GM20000 (cell line): ENCODE measurements around the gene LRRC8E.

Experiments
- DNase-seq: peaks from one replicate; pipeline ENCODE4 v3.0.0; 2012; ENCODE audit warnings: low spot score
- TF ChIP-seq, protein P1 (sequence below): IDR thresholded peaks from 2 replicates; pipeline ENCODE4 v1.5.1; 2012; ENCODE audit warnings: mild to moderate bottlenecking, control low read depth; ENCODE audit errors: extremely low read depth, missing control alignments

LRRC8E gene

DNA sequence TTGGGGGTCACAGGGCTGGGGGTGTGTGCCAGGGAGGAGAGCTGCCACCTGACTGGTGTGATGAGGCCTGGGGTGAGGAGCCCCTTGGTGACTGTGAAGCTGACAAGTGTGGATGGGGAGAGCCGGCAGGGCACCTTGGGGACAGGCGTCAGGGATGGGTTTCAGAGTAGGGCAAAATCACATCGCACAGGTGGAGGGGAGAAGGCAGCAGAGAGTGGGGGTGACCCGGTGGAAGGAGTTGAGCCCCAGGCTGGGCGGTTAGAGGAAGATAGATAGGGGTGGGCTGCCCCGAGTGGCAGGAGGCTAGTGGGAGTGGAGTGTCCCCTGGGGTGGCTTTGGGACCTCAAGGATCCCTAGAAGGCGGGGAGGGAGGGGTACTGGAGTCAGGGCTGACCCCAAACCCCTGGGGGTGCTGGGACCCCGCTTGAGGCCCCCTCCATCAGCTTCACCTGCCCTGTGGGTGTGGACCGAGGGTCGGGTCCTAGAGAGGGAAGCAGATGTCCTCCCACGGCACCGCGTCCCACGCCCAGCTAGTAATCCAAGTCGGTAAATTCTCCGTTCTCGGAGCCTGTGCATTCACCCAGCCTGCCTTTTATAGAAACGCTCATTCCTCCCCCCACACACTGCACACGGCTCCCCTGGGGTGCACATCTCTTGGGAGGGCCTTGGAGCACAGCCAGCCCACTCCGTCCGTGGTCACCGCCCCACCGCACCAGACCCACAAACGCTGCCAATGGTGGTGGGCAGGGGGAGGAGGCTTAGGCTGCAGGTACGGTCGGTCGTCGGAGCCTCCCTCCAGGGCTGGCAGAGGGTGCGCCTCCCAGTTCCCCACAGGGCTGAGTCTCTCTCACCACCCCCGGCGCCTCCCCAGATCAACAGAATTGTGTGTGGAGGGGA lies 35.2 kb downstream of the LRRC8E start:
- no peak for DNase-seq
- TF ChIP-seq, protein P1, sequence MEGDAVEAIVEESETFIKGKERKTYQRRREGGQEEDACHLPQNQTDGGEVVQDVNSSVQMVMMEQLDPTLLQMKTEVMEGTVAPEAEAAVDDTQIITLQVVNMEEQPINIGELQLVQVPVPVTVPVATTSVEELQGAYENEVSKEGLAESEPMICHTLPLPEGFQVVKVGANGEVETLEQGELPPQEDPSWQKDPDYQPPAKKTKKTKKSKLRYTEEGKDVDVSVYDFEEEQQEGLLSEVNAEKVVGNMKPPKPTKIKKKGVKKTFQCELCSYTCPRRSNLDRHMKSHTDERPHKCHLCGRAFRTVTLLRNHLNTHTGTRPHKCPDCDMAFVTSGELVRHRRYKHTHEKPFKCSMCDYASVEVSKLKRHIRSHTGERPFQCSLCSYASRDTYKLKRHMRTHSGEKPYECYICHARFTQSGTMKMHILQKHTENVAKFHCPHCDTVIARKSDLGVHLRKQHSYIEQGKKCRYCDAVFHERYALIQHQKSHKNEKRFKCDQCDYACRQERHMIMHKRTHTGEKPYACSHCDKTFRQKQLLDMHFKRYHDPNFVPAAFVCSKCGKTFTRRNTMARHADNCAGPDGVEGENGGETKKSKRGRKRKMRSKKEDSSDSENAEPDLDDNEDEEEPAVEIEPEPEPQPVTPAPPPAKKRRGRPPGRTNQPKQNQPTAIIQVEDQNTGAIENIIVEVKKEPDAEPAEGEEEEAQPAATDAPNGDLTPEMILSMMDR, result no peak

DNA sequence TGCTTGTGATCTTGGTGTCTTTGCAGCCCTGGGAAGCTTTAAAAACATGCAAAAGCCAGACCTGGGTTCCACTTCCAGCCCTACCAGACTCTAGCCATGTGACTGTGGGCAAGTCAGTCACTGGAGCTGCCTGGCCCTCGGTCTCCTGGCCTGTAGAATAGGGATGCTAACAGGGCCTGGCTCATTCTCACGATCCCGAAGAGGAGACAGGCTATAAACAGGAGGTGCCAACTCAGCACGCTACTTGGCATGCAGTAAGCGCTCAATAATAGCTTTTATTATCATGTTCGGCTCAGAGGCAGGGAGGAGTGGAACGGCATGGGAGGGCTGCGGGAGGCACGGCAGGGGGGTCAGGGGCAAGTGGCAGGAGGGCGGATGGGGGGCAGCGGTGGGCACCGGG lies 35.9 kb downstream of the LRRC8E start:
- TF ChIP-seq, protein P1, result no peak

DNA sequence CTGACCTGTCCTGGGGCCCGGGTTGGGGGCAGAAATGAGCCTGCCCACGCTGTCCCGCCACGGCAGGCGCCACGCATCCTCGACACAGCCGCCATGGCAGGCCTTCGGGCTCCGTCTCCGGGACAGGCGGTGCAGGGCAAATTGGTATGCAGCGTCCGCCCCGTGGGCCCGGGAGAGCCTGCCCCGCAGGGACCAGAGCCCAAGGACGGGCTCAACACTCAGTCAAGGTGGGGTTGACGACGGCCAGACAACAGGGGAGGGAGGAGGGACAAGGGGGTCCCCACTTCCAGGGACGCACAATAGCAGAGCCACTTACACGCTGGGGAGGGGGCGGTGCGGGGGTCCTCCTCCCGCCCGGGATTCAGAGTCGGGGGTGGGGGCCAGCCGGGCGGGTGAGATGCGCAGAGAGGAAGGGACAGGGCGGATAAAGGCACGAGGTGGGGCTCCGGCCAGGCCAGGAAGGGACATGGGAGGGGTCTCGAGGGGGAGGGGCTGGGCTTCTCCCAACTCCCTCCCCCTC lies 36.4 kb downstream of the LRRC8E start:
- DNase-seq, result no peak
- TF ChIP-seq, protein P1, result no peak

More for the DNA sequence above, 35.9 kb downstream of the LRRC8E start:
- no peak for DNase-seq

DNA sequence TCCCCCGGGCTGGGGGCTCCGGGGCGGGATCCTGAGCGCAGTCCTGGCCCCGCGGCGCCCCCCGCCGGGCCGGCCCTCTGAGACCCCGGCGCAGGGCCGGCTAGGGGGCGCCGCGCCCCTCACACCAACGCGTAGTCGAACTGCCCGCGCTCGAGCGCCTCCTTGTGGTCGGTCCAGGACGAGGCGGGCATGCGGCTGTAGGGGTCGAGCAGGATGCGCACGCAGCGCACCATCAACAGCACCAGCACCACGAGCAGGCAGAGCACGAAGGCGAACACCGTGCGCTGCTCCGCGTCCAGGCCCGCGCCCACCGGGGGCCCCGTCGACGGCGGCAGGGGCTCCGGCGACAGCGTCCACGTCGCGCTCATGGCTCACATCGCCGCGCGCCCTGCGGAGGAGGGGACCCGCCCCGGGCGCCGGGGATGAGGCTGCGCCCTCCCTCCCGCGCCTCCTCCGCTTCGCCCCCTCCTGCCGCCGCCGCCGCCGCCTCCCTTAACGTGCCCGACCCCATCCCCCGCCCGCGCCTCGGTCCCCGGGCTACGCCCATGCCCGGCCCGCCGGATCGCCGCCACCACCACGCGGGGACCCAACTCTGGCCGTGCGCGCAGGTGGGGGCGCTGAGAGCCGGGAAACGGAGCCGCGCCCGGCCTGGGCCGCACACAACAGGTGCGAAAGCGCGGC lies 37.0 kb downstream of the LRRC8E start:
- TF ChIP-seq, protein P1, result peak; percentile 87
- DNase-seq, result peak; percentile 93

DNA sequence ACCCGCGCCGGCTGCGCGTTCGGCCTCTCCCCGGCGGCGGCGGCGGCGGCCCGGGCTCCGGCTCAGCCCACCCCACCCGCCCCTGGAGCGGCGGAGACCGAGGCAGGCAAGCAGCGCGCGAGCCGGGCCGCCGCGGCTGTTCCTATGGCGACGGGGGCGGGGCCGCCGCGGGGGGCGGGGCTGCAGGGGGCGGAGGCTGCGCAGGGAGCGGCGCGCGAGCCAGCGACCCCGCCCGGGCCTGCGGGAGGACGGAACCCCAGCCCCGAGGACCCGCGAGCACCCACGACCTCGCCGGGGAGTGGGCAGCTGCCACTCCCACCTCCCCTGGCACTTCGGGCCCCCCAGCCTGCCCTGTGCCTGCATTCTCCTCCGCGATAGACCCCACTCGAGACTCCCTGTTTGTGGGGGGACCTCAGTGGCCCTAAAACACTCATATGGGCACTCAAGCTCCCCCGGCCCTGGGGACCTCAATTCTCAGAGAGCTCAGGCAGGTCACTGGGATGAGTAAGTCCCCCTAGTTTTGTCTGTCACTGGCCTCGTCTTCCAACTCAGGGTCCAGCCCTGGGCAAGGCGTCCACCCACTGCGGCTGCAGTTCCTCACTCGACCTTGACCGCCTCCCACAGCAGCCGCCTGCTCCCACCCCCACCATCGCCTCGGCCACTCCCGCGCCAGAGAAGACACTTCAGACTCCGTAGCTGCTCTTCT lies 37.9 kb downstream of the LRRC8E start, which contains the start of gene CTXN1:
Gene CTXN1, minus strand, starts transcription at position 115 of the 706 bp plus-strand sequence. CDS start 597 bp downstream, outside the sequence.
- TF ChIP-seq, protein P1, result no peak

DNA sequence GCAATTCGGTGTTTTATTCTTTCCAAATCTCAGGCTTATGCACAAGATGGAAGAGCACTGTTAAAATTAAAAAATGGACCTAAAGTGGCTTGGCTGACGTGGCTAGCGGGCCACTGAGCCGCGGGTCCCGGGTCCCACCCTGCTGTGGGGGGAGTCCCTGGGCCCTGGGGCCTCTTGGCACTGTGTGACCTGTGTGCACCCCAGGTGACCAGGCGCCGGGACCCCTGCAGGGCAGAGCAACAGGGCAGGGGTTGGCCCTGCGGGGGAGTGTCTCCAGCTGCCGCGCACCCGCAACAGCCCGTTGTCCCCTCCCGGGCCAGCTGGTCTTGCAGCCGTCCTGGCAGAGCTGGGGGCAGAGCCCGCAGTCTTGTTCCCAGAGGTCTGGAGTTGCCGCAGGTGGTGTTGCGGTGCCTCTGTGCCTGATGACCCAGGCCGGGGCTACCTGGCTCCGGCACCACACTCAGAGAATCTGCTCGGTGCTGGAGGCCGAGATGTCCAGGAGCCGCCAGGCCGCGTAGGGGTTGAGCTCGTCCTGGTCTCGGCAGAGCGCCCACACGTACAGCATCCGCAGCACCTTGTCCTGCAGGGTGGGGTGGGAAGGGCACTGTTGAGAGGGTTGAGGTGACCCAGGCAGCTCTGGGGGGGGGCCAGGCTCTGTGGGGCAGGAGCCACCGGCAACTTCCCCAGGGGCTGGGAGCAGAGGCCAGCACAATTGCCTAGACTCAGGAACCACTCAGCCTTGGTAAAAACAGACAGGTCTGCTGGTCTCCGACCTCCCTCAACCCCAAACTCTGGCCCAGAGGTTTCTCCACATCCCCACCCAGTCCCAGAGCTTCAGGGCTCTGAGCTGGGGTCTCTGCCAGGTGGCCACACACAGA lies 38.7 kb downstream of the LRRC8E start:
- TF ChIP-seq, protein P1, result no peak
- no peak for DNase-seq

More for the DNA sequence above, 37.9 kb downstream of the LRRC8E start, which contains the start of gene CTXN1:
- DNase-seq, result peak; percentile 97
